ENCODE data around the gene C20orf204. TPM values are rescaled to one million over a fixed set of nuclear protein-coding genes. Genes with fewer than 3 reads are reported as not detected.

The C20orf204 gene
- total RNA-seq, 1 donor from 2014 or later, result 2.2 TPM

- no peak for ATAC-seq (ENCODE audit: low read depth)
- intact Hi-C loops (cut with micrococcal nuclease), result no loop called here
- peak overlapping the region; percentile 50 for H3K27ac Mint-ChIP-seq
- no peak for DNase-seq
- H3K27me3 Mint-ChIP-seq, result no peaks in the 10 kb centered on the region
- H3K4me1 Mint-ChIP-seq, result peaks cover 65% of the 10 kb centered on the region
- no peak overlapping the region for H3K4me3 Mint-ChIP-seq
- no peaks in the 10 kb centered on the region for H3K9me3 Mint-ChIP-seq
- peaks cover 37% of the 10 kb centered on the region for H3K36me3 Mint-ChIP-seq (ENCODE audit: low read depth)
- POLR2A ChIA-PET, result interaction anchor here (1.1 kb wide), 1 partner anchor 208 kb away, joined by 3 read pairs; the partner anchor contains the start of gene TPD52L2
- TF ChIP-seq CTCF (IDR thresholded peaks at IDR 0.05), result no peak
- CTCF ChIA-PET, result interaction anchor here (1.8 kb wide), 1 partner anchor 34 kb away, joined by 4 read pairs; no protein-coding TSS in a partner anchor
Observed at GRCh38 chr20:64072498-64073063, 36.6 kb downstream of the C20orf204 start.

- Mint-ChIP-seq H3K36me3 (ENCODE audit: low read depth) (peaks cover 39% of the 10 kb centered on the region), H3K4me1 (peaks cover 64% of the 10 kb centered on the region)
Observed at GRCh38 chr20:64073476-64074183, 37.6 kb downstream of the C20orf204 start.

GRCh38 chr20:64074184-64074789 is 38.3 kb downstream of the C20orf204 start:
- no peak for ATAC-seq (ENCODE audit: low read depth)
- ChIA-PET CTCF (no interaction called here), POLR2A (interaction anchor here (0.6 to 8.1 kb wide), 2 partner anchors 8 to 34 kb away, joined by 3 to 77 read pairs; no protein-coding TSS in a partner anchor)
- H3K9me3 Mint-ChIP-seq, result no peaks in the 10 kb centered on the region
- peaks cover 64% of the 10 kb centered on the region for H3K4me1 Mint-ChIP-seq
- intact Hi-C loops (cut with micrococcal nuclease), result no loop called here
- peak overlapping the region; percentile 7 for H3K27ac Mint-ChIP-seq
- DNase-seq, result no peak
- no peaks in the 10 kb centered on the region for H3K27me3 Mint-ChIP-seq
- H3K4me3 Mint-ChIP-seq, result no peak overlapping the region
- no peak for TF ChIP-seq CTCF (IDR thresholded peaks at IDR 0.05)
- H3K36me3 Mint-ChIP-seq (ENCODE audit: low read depth), result peaks cover 41% of the 10 kb centered on the region

More at GRCh38 chr20:64073476-64074183, 37.6 kb downstream of the C20orf204 start:
- peak overlapping the region; percentile 18 for H3K27ac Mint-ChIP-seq
- no peak for DNase-seq
- H3K4me3 Mint-ChIP-seq, result no peak overlapping the region
- ChIA-PET CTCF (no interaction called here), POLR2A (interaction anchor here (8.1 kb wide), 1 partner anchor 7 kb away, joined by 77 read pairs; no protein-coding TSS in a partner anchor)
- no peaks in the 10 kb centered on the region for H3K9me3 Mint-ChIP-seq
- no peak for ATAC-seq (ENCODE audit: low read depth)
- intact Hi-C loops (cut with micrococcal nuclease), result no loop called here
- no peaks in the 10 kb centered on the region for H3K27me3 Mint-ChIP-seq
- TF ChIP-seq CTCF (IDR thresholded peaks at IDR 0.05), result no peak

GRCh38 chr20:64074963-64075362 is 39.0 kb downstream of the C20orf204 start:
- TF ChIP-seq CTCF (IDR thresholded peaks at IDR 0.05), result no peak
- CTCF ChIA-PET, result interaction anchor here (0.8 kb wide), 1 partner anchor 35 kb away, joined by 3 read pairs; no protein-coding TSS in a partner anchor
- no peak overlapping the region for H3K27ac Mint-ChIP-seq
- H3K27me3 Mint-ChIP-seq, result no peaks in the 10 kb centered on the region
- H3K4me1 Mint-ChIP-seq, result peaks cover 59% of the 10 kb centered on the region
- POLR2A ChIA-PET, result interaction anchor here (0.6 to 8.1 kb wide), 3 partner anchors 9 to 560 kb away, joined by 3 to 77 read pairs (median 4); no protein-coding TSS in a partner anchor
- ATAC-seq (ENCODE audit: low read depth) (no peak), DNase-seq (no peak)
- no peaks in the 10 kb centered on the region for H3K9me3 Mint-ChIP-seq
- H3K36me3 Mint-ChIP-seq (ENCODE audit: low read depth), result peaks cover 41% of the 10 kb centered on the region
- H3K4me3 Mint-ChIP-seq, result no peak overlapping the region
- intact Hi-C loops (cut with micrococcal nuclease), result loop anchor here (5.0 kb wide), 1 partner anchor 93 kb away; the partner anchor contains the start of gene PRPF6
